ENCODE results near the gene LGALS12. TPM values are rescaled to one million over a fixed set of nuclear protein-coding genes. Genes with fewer than 3 reads are reported as not detected.
"Not testable (repeated sequence)": the region's sequence is repeated elsewhere in the genome, so short reads cannot be mapped to it uniquely, and the experiment has no call there.

The LGALS12 gene
- total RNA-seq, 1 donor from 2014 or later, result not detected

- FAIRE-seq, result no peak
- no peak overlapping the region for H3K4me3 ChIP-seq (ENCODE audit: low read depth, low read length)
- no peaks in the 10 kb centered on the region for H3K27me3 ChIP-seq (ENCODE audit: control insufficient read depth, insufficient read depth, low read length)
- DNase-seq (ENCODE audit: low read depth), result no peak
- H3K36me3 ChIP-seq (ENCODE audit: control insufficient read depth, insufficient read depth, low read length), result no peaks in the 10 kb centered on the region
- TF ChIP-seq CTCF (IDR thresholded peaks at IDR 0.05; ENCODE audit: insufficient read depth, low read length, severe bottlenecking), result no peak
Measured at GRCh38 chr11:63530021-63530420, 24.1 kb downstream of the LGALS12 start.

- FAIRE-seq, result not testable (repeated sequence)
Measured at GRCh38 chr11:63531074-63531792, 25.3 kb downstream of the LGALS12 start.

GRCh38 chr11:63532117-63532516 lies 26.2 kb downstream of the LGALS12 start:
- Histone ChIP-seq H3K27me3 (ENCODE audit: control insufficient read depth, insufficient read depth, low read length) (no peaks in the 10 kb centered on the region), H3K4me3 (ENCODE audit: low read depth, low read length) (no peak overlapping the region), H3K36me3 (ENCODE audit: control insufficient read depth, insufficient read depth, low read length) (no peaks in the 10 kb centered on the region)
- TF ChIP-seq CTCF (IDR thresholded peaks at IDR 0.05; ENCODE audit: insufficient read depth, low read length, severe bottlenecking), result no peak
- FAIRE-seq (no peak), DNase-seq (ENCODE audit: low read depth) (no peak)

More at GRCh38 chr11:63531074-63531792, 25.3 kb downstream of the LGALS12 start:
- H3K27me3 ChIP-seq (ENCODE audit: control insufficient read depth, insufficient read depth, low read length); H3K4me3 ChIP-seq (ENCODE audit: low read depth, low read length); H3K36me3 ChIP-seq (ENCODE audit: control insufficient read depth, insufficient read depth, low read length): not testable (repeated sequence)
- peak; percentile 81 for DNase-seq (ENCODE audit: low read depth)

GRCh38 chr11:63532799-63533475 lies 27.1 kb downstream of the LGALS12 start:
- Histone ChIP-seq H3K4me3 (ENCODE audit: low read depth, low read length) (no peak overlapping the region), H3K27me3 (ENCODE audit: control insufficient read depth, insufficient read depth, low read length) (no peaks in the 10 kb centered on the region), H3K36me3 (ENCODE audit: control insufficient read depth, insufficient read depth, low read length) (no peaks in the 10 kb centered on the region)
- DNase-seq (ENCODE audit: low read depth), result no peak
- TF ChIP-seq CTCF (IDR thresholded peaks at IDR 0.05; ENCODE audit: insufficient read depth, low read length, severe bottlenecking), result no peak
- FAIRE-seq, result peak; percentile 18

- TF ChIP-seq CTCF (IDR thresholded peaks at IDR 0.05; ENCODE audit: insufficient read depth, low read length, severe bottlenecking), result no peak
- DNase-seq (ENCODE audit: low read depth) (no peak), FAIRE-seq (no peak)
- no peaks in the 10 kb centered on the region for H3K27me3 ChIP-seq (ENCODE audit: control insufficient read depth, insufficient read depth, low read length)
- no peaks in the 10 kb centered on the region for H3K36me3 ChIP-seq (ENCODE audit: control insufficient read depth, insufficient read depth, low read length)
- no peak overlapping the region for H3K4me3 ChIP-seq (ENCODE audit: low read depth, low read length)
Measured at GRCh38 chr11:63534076-63534475, 28.2 kb downstream of the LGALS12 start.

GRCh38 chr11:63534895-63535461 lies 29.1 kb downstream of the LGALS12 start:
- DNase-seq (ENCODE audit: low read depth) (no peak), FAIRE-seq (no peak)
- no peak overlapping the region for H3K4me3 ChIP-seq (ENCODE audit: low read depth, low read length)
- no peak for TF ChIP-seq CTCF (IDR thresholded peaks at IDR 0.05; ENCODE audit: insufficient read depth, low read length, severe bottlenecking)
- no peaks in the 10 kb centered on the region for H3K36me3 ChIP-seq (ENCODE audit: control insufficient read depth, insufficient read depth, low read length)
- H3K27me3 ChIP-seq (ENCODE audit: control insufficient read depth, insufficient read depth, low read length), result no peaks in the 10 kb centered on the region
